GM12878 (cell line): ENCODE results near the gene VEPH1. TPM values are rescaled to one million over a fixed set of nuclear protein-coding genes. Genes with fewer than 3 reads are reported as not detected.

Experiments
- ATAC-seq: fragments of 200-7000 bp; cut with Tn5 transposase; 3 replicates; pipeline ENCODE4 v1.9.1; 2020; ENCODE audit warnings: mild to moderate bottlenecking, moderate library complexity
- BruUV-seq: library from RNA; stranded (reverse); fragments of 400-500 nt; replicated peaks from 2 replicates; lab custom pipeline; 2021; lab: Mats Ljungman, UMichigan
- CTCF ChIA-PET: fragments of 300-600 bp; sonication (Branson Sonifier 250); formaldehyde crosslinking; extraction: SDS; loops from one replicate; lab custom pipeline; 2021; ENCODE audit warnings: inconsistent platforms; lab: Yijun Ruan, JAX
- POLR2A ChIA-PET: fragments of 350-600 bp; formaldehyde crosslinking; extraction: SDS; loops from one replicate; lab custom pipeline; 2021; ENCODE audit warnings: inconsistent platforms; lab: Charles Lee
- RAD21 ChIA-PET: fragments of 300-600 bp; sonication (Branson Sonifier 250); formaldehyde crosslinking; loops from one replicate; lab custom pipeline; 2023; ENCODE audit warnings: antibody characterized with exemption; ENCODE audit not compliant: unreplicated experiment; lab: Charles Lee
- SMC1A ChIA-PET: fragments of 300-600 bp; sonication (Branson Sonifier 250); formaldehyde crosslinking; loops from one replicate; lab custom pipeline; 2023; ENCODE audit not compliant: unreplicated experiment, uncharacterized antibody; lab: Charles Lee
- DNase-seq: peaks from one replicate; pipeline ENCODE4 v3.0.0-alpha.2; 2011; ENCODE audit warnings: low read depth, low spot score
- FAIRE-seq: peaks from 3 replicates; lab custom pipeline; 2011; peaks lifted over from hg19 to GRCh38; lab: Jason Lieb, UNC
- H2AFZ ChIP-seq: 2 replicates; pipeline ENCODE4 v1.6.0; 2011; ENCODE audit warnings: low read depth, low read length, control low read depth; ENCODE audit not compliant: control insufficient read depth
- H3K27ac ChIP-seq: 2 replicates; pipeline ENCODE4 v1.5.1; 2011; ENCODE audit warnings: control low read depth; ENCODE audit not compliant: control insufficient read depth, insufficient read depth
- H3K27me3 ChIP-seq, 2 experiments: replicated peaks in 1 of 2; 2 replicates each; pipeline versions ENCODE4 v1.6.0 to v1.6.1; 2011; ENCODE audit warnings: low read length in 1 of 2; ENCODE audit not compliant: control insufficient read depth in 2 of 2, insufficient read depth in 2 of 2
- H3K36me3 ChIP-seq, 2 experiments: 2 replicates each; pipeline ENCODE4 v1.5.1; 2011; ENCODE audit warnings: low read length in 1 of 2; ENCODE audit not compliant: control insufficient read depth in 2 of 2, insufficient read depth in 2 of 2
- H3K4me1 ChIP-seq: 2 replicates; pipeline ENCODE4 v1.6.1; 2011; ENCODE audit warnings: mild to moderate bottlenecking, low read length, moderate library complexity, mixed read lengths; ENCODE audit not compliant: control insufficient read depth, insufficient read depth
- H3K4me2 ChIP-seq: 2 replicates; pipeline ENCODE4 v1.6.0; 2011; ENCODE audit warnings: control low read depth; ENCODE audit not compliant: control insufficient read depth, insufficient read depth
- H3K4me3 ChIP-seq: fragments of 200-600 bp; sonication (generic); 2 replicates; pipeline ENCODE4 v1.5.1; 2016
- H3K79me2 ChIP-seq: 2 replicates; pipeline ENCODE4 v1.6.0; 2011; ENCODE audit warnings: low read length; ENCODE audit not compliant: control insufficient read depth, insufficient read depth
- H3K9ac ChIP-seq: 2 replicates; pipeline ENCODE4 v1.8.0; 2011; ENCODE audit warnings: low read length, control low read depth, mixed read lengths; ENCODE audit not compliant: control insufficient read depth, insufficient read depth
- H3K9me3 ChIP-seq: replicated peaks from 3 replicates; pipeline ENCODE4 v1.5.1; 2011; ENCODE audit warnings: mild to moderate bottlenecking, low read length; ENCODE audit not compliant: control insufficient read depth, insufficient read depth
- H4K20me1 ChIP-seq: 2 replicates; pipeline ENCODE4 v1.6.0; 2011; ENCODE audit not compliant: control insufficient read depth, insufficient read depth
- CHD1 ChIP-seq: IDR thresholded peaks from 2 replicates; pipeline ENCODE4 v1.6.1; 2012; ENCODE audit warnings: low read depth, low read length, improper control_type of control experiment
- EP300 ChIP-seq, 2 experiments: fragments of 150-350 bp in 1 of 2; IDR thresholded peaks; 2 replicates each; pipeline ENCODE4 v1.6.1; 2011 to 2012; ENCODE audit warnings: low read depth in 2 of 2, low read length in 2 of 2, borderline replicate concordance in 1 of 2, improper control_type of control experiment in 1 of 2, inconsistent platforms in 1 of 2; ENCODE audit not compliant: control insufficient read depth in 1 of 2
- ETV6 ChIP-seq, 2 experiments: fragments of 450-650 bp in 1 of 2; IDR thresholded peaks in 1 of 2; conservative IDR thresholded peaks in 1 of 2; 2 replicates each; pipeline ENCODE4 v1.6.1; 2014; ENCODE audit warnings: antibody characterized with exemption in 1 of 2, borderline replicate concordance in 1 of 2, low read depth in 1 of 2, mild to moderate bottlenecking in 1 of 2, moderate library complexity in 1 of 2
- JUNB ChIP-seq: IDR thresholded peaks from 2 replicates; pipeline ENCODE4 v1.6.1; 2016; ENCODE audit warnings: antibody characterized with exemption, mild to moderate bottlenecking
- LARP7 ChIP-seq: fragments of 450-650 bp; IDR thresholded peaks from 2 replicates; pipeline ENCODE4 v1.6.1; 2017; ENCODE audit warnings: mild to moderate bottlenecking
- MAX ChIP-seq: IDR thresholded peaks from 2 replicates; pipeline ENCODE4 v1.6.1; 2012; ENCODE audit warnings: low read depth, low read length, improper control_type of control experiment
- MEF2A ChIP-seq: IDR thresholded peaks from 2 replicates; pipeline ENCODE4 v1.6.1; 2011; ENCODE audit warnings: low read depth, mild to moderate bottlenecking, low read length, moderate library complexity; ENCODE audit not compliant: insufficient read depth
- MXI1 ChIP-seq: fragments of 150-350 bp; IDR thresholded peaks from 2 replicates; pipeline ENCODE4 v1.6.1; 2011; ENCODE audit warnings: low read depth, mild to moderate bottlenecking, inconsistent platforms, low read length, improper control_type of control experiment
- NBN ChIP-seq: fragments of 450-650 bp; IDR thresholded peaks from 2 replicates; pipeline ENCODE4 v1.6.1; 2016
- NR2F1 ChIP-seq: fragments of 450-650 bp; conservative IDR thresholded peaks from 2 replicates; pipeline ENCODE4 v1.6.1; 2017; ENCODE audit warnings: mild to moderate bottlenecking
- SIN3A ChIP-seq: IDR thresholded peaks from 2 replicates; pipeline ENCODE4 v1.6.1; 2012; ENCODE audit warnings: low read depth, low read length, improper control_type of control experiment
- STAT1 ChIP-seq: fragments of 450-650 bp; conservative IDR thresholded peaks from 2 replicates; pipeline ENCODE4 v1.6.1; 2014; ENCODE audit warnings: antibody characterized with exemption, mild to moderate bottlenecking
- TCF12 ChIP-seq: IDR thresholded peaks from 2 replicates; pipeline ENCODE4 v1.6.1; 2011; ENCODE audit warnings: low read depth, mild to moderate bottlenecking, low read length
- TCF3 ChIP-seq: IDR thresholded peaks from 2 replicates; pipeline ENCODE4 v1.6.1; 2012; ENCODE audit warnings: low read depth, mild to moderate bottlenecking, low read length, borderline replicate concordance; ENCODE audit not compliant: insufficient read depth
- WGBS: methylation state at CpG from one replicate; pipeline ENCODE4 v1.1.6; 2016; ENCODE audit warnings: low lambda C conversion rate; ENCODE audit not compliant: insufficient replicate concordance, insufficient coverage; ENCODE audit errors: missing lambda C conversion rate; 5-methylcytosine and 5-hydroxymethylcytosine counted together
- in situ Hi-C: fragments of 300-500 bp; cut with MboI; formaldehyde crosslinking; loops from 9 replicates; pipeline ENCODE4 v1.14.3; 2018; ENCODE audit warnings: mixed read lengths
- intact Hi-C: fragments of 100-400 bp; cut with micrococcal nuclease; formaldehyde crosslinking; loops from one replicate; pipeline ENCODE4 v1.14.2; 2022; ENCODE audit not compliant: unreplicated experiment
- polyA plus RNA-seq, 11 experiments: library from polyadenylated mRNA; depleted of rRNA in 4 of 11; unstranded in 6 of 11; stranded (reverse) in 5 of 11; fragments of >200 nt; fragmentation: Nextera tagmentation in 4 of 11; fragmentation: Illumina TruSeq in 1 of 11; extraction: Ambion mirVana in 4 of 11; extraction: Trizol in 1 of 11; gene quantifications; 1 replicate in 1 of 11; 2 replicates in 10 of 11; pipeline versions ENCODE4 v1.2.1 to v1.2.3, GENCODE V29; 2011 to 2016; ENCODE audit warnings: inconsistent platforms in 2 of 11, missing spikeins in 2 of 11, low read depth in 1 of 11
- total RNA-seq, 4 experiments: library from RNA; depleted of rRNA in 3 of 4; stranded (reverse); fragments of >200 nt in 3 of 4; fragmentation: Illumina TruSeq in 1 of 4; extraction: Trizol in 1 of 4; gene quantifications; 2 replicates each; pipeline versions ENCODE4 v1.2.1 to v1.2.3, GENCODE V29; 2013 to 2021

The VEPH1 gene
- total and polyA plus RNA-seq, 10 of the 15 experiments (the other 5 are each of a cell fraction or from before 2014, with no cell fraction given) = 0.04 to 0.26 (median 0.17) TPM; not detected in 7

GRCh38 chr3:157275832-157276231 lies 227.4 kb downstream of the VEPH1 start (continued):
- TF ChIP-seq MEF2A (no peak), NR2F1 (no peak), EP300 (IDR thresholded peaks at IDR 0.05; ENCODE audit: borderline replicate concordance in 1 of 2, control insufficient read depth in 1 of 2, low read depth in 2 of 2, low read length in 2 of 2) (no peak)

- FAIRE-seq (no peak), ATAC-seq (no peak), DNase-seq (no peak)
- Histone ChIP-seq H3K4me1 (no peaks in the 10 kb centered on the region), H4K20me1 (no peaks in the 10 kb centered on the region), H3K4me3 (no peak overlapping the region), H2AFZ (no peak overlapping the region), H3K4me2 (no peak overlapping the region), H3K9me3 (no peaks in the 10 kb centered on the region), H3K36me3 (no peaks in the 10 kb centered on the region), H3K79me2 (no peaks in the 10 kb centered on the region), H3K27me3 (no peaks in the 10 kb centered on the region), H3K27ac (no peak overlapping the region), H3K9ac (no peak overlapping the region)
- no peak for TF ChIP-seq TCF3
- TF ChIP-seq LARP7 = no peak
- TF ChIP-seq STAT1 = no peak
- TF ChIP-seq CHD1 = no peak
- TF ChIP-seq TCF12 = no peak
- no peak for TF ChIP-seq NBN
- TF ChIP-seq MAX = no peak
- TF ChIP-seq ETV6 (conservative IDR thresholded peaks at IDR 0.05 in 1 of 2, IDR thresholded peaks at IDR 0.05 in 1 of 2; ENCODE audit: borderline replicate concordance in 1 of 2, low read depth in 1 of 2) = no peak
- no peak for TF ChIP-seq JUNB
- TF ChIP-seq MXI1 = no peak
- TF ChIP-seq SIN3A = no peak
- CTCF ChIA-PET = interaction anchor here (1.7 kb wide), 1 partner anchor 258 kb away, joined by 4 read pairs; no protein-coding TSS in a partner anchor
- SMC1A ChIA-PET = no interaction called here
- 0% methylated on average over 2 of the region's 2 CpGs for WGBS
- in situ Hi-C loops = no loop called here
- BruUV-seq = no TSS peak
- POLR2A ChIA-PET = no interaction called here
- RAD21 ChIA-PET = no interaction called here
- intact Hi-C loops = no loop called here
Observed at GRCh38 chr3:157274644-157275137, 228.5 kb downstream of the VEPH1 start.
